ENCODE data around the gene CIZ1.
"Not testable (repeated sequence)": the region's sequence is repeated elsewhere in the genome, so short reads cannot be mapped to it uniquely, and the experiment has no call there.

DNA sequence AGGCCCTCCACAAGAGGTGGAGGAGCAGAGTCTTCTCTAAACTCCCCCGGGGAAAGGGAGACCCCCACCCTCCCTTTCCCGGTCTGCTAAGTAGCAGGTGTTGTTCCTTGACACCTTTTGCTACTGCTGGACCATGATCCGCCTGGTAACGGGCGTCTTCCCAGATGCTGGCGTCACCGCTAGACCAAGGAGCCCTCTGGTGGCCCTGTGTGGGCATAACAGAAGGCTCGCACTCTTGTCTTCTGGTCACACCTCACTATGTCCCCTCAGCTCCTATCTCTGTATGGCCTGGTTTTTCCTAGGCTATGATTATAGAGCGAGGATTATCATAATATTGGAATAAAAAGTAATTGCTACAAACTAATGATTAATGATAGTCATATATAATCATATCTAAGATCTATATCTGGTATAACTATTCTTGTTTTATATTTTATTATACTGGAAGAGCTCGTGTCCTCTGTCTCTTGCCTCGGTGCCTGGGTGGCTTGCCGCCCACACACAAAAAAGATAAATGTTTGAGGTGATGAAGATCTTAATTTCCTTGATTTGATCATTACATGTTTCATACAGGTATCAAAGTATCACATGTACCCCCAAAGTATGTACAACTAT lies 61.3 kb downstream of the CIZ1 start:
- TF ChIP-seq POLR2AphosphoS5, POLR2A (IDR thresholded peaks at IDR 0.05): not testable (repeated sequence)
- TF ChIP-seq, protein P1, sequence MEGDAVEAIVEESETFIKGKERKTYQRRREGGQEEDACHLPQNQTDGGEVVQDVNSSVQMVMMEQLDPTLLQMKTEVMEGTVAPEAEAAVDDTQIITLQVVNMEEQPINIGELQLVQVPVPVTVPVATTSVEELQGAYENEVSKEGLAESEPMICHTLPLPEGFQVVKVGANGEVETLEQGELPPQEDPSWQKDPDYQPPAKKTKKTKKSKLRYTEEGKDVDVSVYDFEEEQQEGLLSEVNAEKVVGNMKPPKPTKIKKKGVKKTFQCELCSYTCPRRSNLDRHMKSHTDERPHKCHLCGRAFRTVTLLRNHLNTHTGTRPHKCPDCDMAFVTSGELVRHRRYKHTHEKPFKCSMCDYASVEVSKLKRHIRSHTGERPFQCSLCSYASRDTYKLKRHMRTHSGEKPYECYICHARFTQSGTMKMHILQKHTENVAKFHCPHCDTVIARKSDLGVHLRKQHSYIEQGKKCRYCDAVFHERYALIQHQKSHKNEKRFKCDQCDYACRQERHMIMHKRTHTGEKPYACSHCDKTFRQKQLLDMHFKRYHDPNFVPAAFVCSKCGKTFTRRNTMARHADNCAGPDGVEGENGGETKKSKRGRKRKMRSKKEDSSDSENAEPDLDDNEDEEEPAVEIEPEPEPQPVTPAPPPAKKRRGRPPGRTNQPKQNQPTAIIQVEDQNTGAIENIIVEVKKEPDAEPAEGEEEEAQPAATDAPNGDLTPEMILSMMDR (IDR thresholded peaks at IDR 0.05), result peak in 1 of 4 experiments; percentile 24
